HCT116 (cell line): ENCODE data around the gene TRABD. TPM values are rescaled to one million over a fixed set of nuclear protein-coding genes. Genes with fewer than 3 reads are reported as not detected.
A peak's percentile ranks its signal among the peaks of the same experiment; 100 is the strongest.

Experiments used
- ATAC-seq: fragments of 200-7000 bp; cut with Tn5 transposase; 2 replicates; pipeline ENCODE4 v1.9.1; 2020; ENCODE audit warnings: mild to moderate bottlenecking, moderate library complexity
- BruUV-seq: library from RNA; stranded (reverse); fragments of 400-500 nt; replicated peaks from 2 replicates; lab custom pipeline; 2021; lab: Mats Ljungman, UMichigan
- CTCF ChIA-PET: fragments of 300-600 bp; sonication (Branson Sonifier 250); formaldehyde crosslinking; loops from one replicate; lab custom pipeline; 2021; ENCODE audit warnings: antibody characterized with exemption; lab: Charles Lee
- POLR2A ChIA-PET: fragments of 300-600, 350-600 bp; sonication (Branson Sonifier 250); formaldehyde crosslinking; loops from one replicate; lab custom pipeline; 2021; ENCODE audit warnings: antibody characterized with exemption; lab: Charles Lee
- RAD21 ChIA-PET, 2 experiments: fragments of 300-600 bp; sonication (Branson Sonifier 250); formaldehyde crosslinking; loops; one replicate each; lab custom pipeline; 2023; ENCODE audit warnings: low total read pairs in 2 of 2; ENCODE audit not compliant: uncharacterized antibody in 2 of 2, unreplicated experiment in 2 of 2, low non-redundant PET in 1 of 2; lab: Charles Lee
- DNase-seq: peaks from one replicate; pipeline ENCODE4 v3.0.0-alpha.2; 2010; ENCODE audit warnings: low read depth, low spot score
- H2AFZ ChIP-seq: fragments of 200-600 bp; shearing (Covaris generic), sonication (generic); 2 replicates; pipeline ENCODE4 v1.6.1; 2017; ENCODE audit warnings: low read depth, mixed run types, mixed read lengths, antibody characterized with exemption, low read length; ENCODE audit not compliant: poor library complexity, severe bottlenecking
- H3K27ac ChIP-seq: 2 replicates; pipeline ENCODE4 v1.5.1; 2012; ENCODE audit warnings: low read depth, low read length
- H3K27me3 ChIP-seq: fragments of 200-600 bp; sonication (generic); 2 replicates; pipeline ENCODE4 v1.6.1; 2016; ENCODE audit warnings: mixed run types, low read length, mixed read lengths; ENCODE audit not compliant: insufficient read depth
- H3K36me3 ChIP-seq, 2 experiments: fragments of 200-500 bp in 1 of 2; fragments of 200-600 bp in 1 of 2; sonication (Bioruptor generic) in 1 of 2; sonication (generic) in 1 of 2; 2 replicates each; pipeline versions ENCODE4 v1.5.1 to v1.6.1; 2014 to 2016; ENCODE audit warnings: low read length in 2 of 2, inconsistent platforms in 1 of 2, mixed read lengths in 1 of 2, mixed run types in 1 of 2; ENCODE audit not compliant: insufficient read depth in 2 of 2, control insufficient read depth in 1 of 2
- H3K4me1 ChIP-seq, 2 experiments: fragments of 200-600 bp in 1 of 2; sonication (generic) in 1 of 2; 2 replicates each; pipeline versions ENCODE4 v1.5.1 to v1.6.1; 2012 to 2017; ENCODE audit warnings: low read length in 2 of 2, inconsistent platforms in 1 of 2, mild to moderate bottlenecking in 1 of 2, mixed read lengths in 1 of 2, mixed run types in 1 of 2, moderate library complexity in 1 of 2; ENCODE audit not compliant: insufficient read depth in 2 of 2, control insufficient read depth in 1 of 2
- H3K4me2 ChIP-seq: fragments of 200-600 bp; sonication (generic); 2 replicates; pipeline ENCODE4 v1.6.1; 2017; ENCODE audit warnings: mixed run types, low read length, mixed read lengths
- H3K4me3 ChIP-seq, 2 experiments: fragments of 200-600 bp in 1 of 2; sonication (generic) in 1 of 2; replicated peaks in 1 of 2; 2 replicates each; pipeline ENCODE4 v1.5.1; 2011 to 2016; ENCODE audit warnings: low read length in 2 of 2, control low read depth in 1 of 2, low read depth in 1 of 2, mild to moderate bottlenecking in 1 of 2, mixed read lengths in 1 of 2, mixed run types in 1 of 2
- H3K79me2 ChIP-seq: fragments of 200-600 bp; sonication (generic); 2 replicates; pipeline ENCODE4 v1.6.1; 2017; ENCODE audit warnings: mild to moderate bottlenecking, mixed run types, low read length, moderate library complexity, mixed read lengths; ENCODE audit not compliant: insufficient read depth
- H3K9ac ChIP-seq: fragments of 200-600 bp; sonication (generic); 2 replicates; pipeline ENCODE4 v1.6.1; 2016; ENCODE audit warnings: low read length, mixed read lengths
- H3K9me2 ChIP-seq: fragments of 200-600 bp; sonication (generic), shearing (Covaris generic); 2 replicates; pipeline ENCODE4 v1.6.1; 2017; ENCODE audit warnings: mixed run types, mild to moderate bottlenecking, moderate library complexity; ENCODE audit not compliant: insufficient read depth
- H3K9me3 ChIP-seq, 2 experiments: fragments of 200-500 bp in 1 of 2; fragments of 200-600 bp in 1 of 2; sonication (Bioruptor generic) in 1 of 2; sonication (generic) in 1 of 2; 2 replicates each; pipeline ENCODE4 v1.6.1; 2014 to 2017; ENCODE audit warnings: low read length in 2 of 2, mixed read lengths in 2 of 2, inconsistent platforms in 1 of 2, low read depth in 1 of 2, mild to moderate bottlenecking in 1 of 2, mixed run types in 1 of 2, moderate library complexity in 1 of 2; ENCODE audit not compliant: control insufficient read depth in 1 of 2, insufficient read depth in 1 of 2
- H4K20me1 ChIP-seq: fragments of 200-600 bp; sonication (generic), shearing (Covaris generic); 2 replicates; pipeline ENCODE4 v1.6.1; 2017; ENCODE audit warnings: mixed run types, mild to moderate bottlenecking, moderate library complexity; ENCODE audit not compliant: insufficient read depth
- CBX3 ChIP-seq: IDR thresholded peaks from 2 replicates; pipeline ENCODE4 v1.6.1; 2012; ENCODE audit warnings: low read depth
- ELF1 ChIP-seq: IDR thresholded peaks from 2 replicates; pipeline ENCODE4 v1.6.1; 2012; ENCODE audit warnings: low read depth, borderline replicate concordance
- FOSL1 ChIP-seq: IDR thresholded peaks from 2 replicates; pipeline ENCODE4 v1.6.1; 2012; ENCODE audit warnings: low read depth
- JUND ChIP-seq: IDR thresholded peaks from 2 replicates; pipeline ENCODE4 v1.6.1; 2012
- POLR2A ChIP-seq: IDR thresholded peaks from 2 replicates; pipeline ENCODE4 v1.7.0; 2011; ENCODE audit warnings: borderline replicate concordance; ENCODE audit not compliant: insufficient read depth, insufficient read length; ENCODE audit errors: extremely low read depth
- REST ChIP-seq: IDR thresholded peaks from 2 replicates; pipeline ENCODE4 v1.6.1; 2012; ENCODE audit warnings: low read depth
- SRF ChIP-seq: IDR thresholded peaks from 2 replicates; pipeline ENCODE4 v1.6.1; 2012; ENCODE audit warnings: low read depth
- ZFX ChIP-seq: fragments of 450-650 bp; IDR thresholded peaks from 2 replicates; pipeline ENCODE4 v1.6.1; 2017
- ZNF274 ChIP-seq: fragments of 200-500 bp; sonication (Bioruptor generic); IDR thresholded peaks from 2 replicates; pipeline ENCODE4 v1.6.1; 2014; ENCODE audit warnings: mild to moderate bottlenecking, low read depth, low read length, inconsistent platforms
- intact Hi-C: fragments of 100-400 bp; cut with micrococcal nuclease; formaldehyde crosslinking; loops from 2 replicates; pipeline ENCODE4 v1.10.0; 2022
- total RNA-seq: library from RNA; stranded (reverse); gene quantifications from one replicate; pipeline ENCODE4 v1.2.1, GENCODE V29; 2021; ENCODE audit not compliant: unreplicated experiment

The TRABD gene
- total RNA-seq, 1 experiment from 2014 or later = 90.3 TPM

- peak overlapping the region; percentile 90 for H3K9ac ChIP-seq
- H3K4me2 ChIP-seq = peak overlapping the region; percentile 93
- no peaks in the 10 kb centered on the region for H3K36me3 ChIP-seq
- ATAC-seq (no peak), DNase-seq (no peak)
- H3K9me2 ChIP-seq = no peaks in the 10 kb centered on the region
- no TSS peak for BruUV-seq
- H3K27me3 ChIP-seq = no peaks in the 10 kb centered on the region
- POLR2A ChIA-PET = no interaction called here
- RAD21 ChIA-PET = no interaction called here
- H3K4me3 ChIP-seq = peak overlapping the region; percentile 74 to 85
- H3K9me3 ChIP-seq = no peaks in the 10 kb centered on the region
- peaks cover 6% of the 10 kb centered on the region; the same call in 1 of the 2 replicates for H4K20me1 ChIP-seq
- H3K4me1 ChIP-seq = peaks cover 35 to 59% of the 10 kb centered on the region in 2 experiments
- no peak overlapping the region for H2AFZ ChIP-seq
- CTCF ChIA-PET = no interaction called here
- TF ChIP-seq REST (no peak), ELF1 (no peak), FOSL1 (no peak), ZNF274 (no peak), CBX3 (no peak), POLR2A (no peak), ZFX (peak; percentile 39; the same call in 1 of the 2 replicates), SRF (no peak), JUND (no peak)
- intact Hi-C loops = no loop called here
- H3K27ac ChIP-seq = peak overlapping the region; percentile 81
- H3K79me2 ChIP-seq = peaks cover 51% of the 10 kb centered on the region
These were observed 535 bp downstream of the TRABD start for GRCh38 chr22:50186181-50186714.
